Measurements from ENCODE around the gene USP24. TPM values are rescaled to one million over a fixed set of nuclear protein-coding genes. Genes with fewer than 3 reads are reported as not detected.
"Not testable (repeated sequence)": the region's sequence is repeated elsewhere in the genome, so short reads cannot be mapped to it uniquely, and the experiment has no call there.

Gene USP24
- total RNA-seq, 1 experiment from 2014 or later, result 29.9 TPM

GRCh38 chr1:55128418-55128995 lies 86.7 kb downstream of the USP24 start:
- no peak for DNase-seq (ENCODE audit: extremely low read depth, low read depth)

- DNase-seq (ENCODE audit: extremely low read depth, low read depth), result no peak
These were observed 87.3 kb downstream of the USP24 start for GRCh38 chr1:55127827-55128343.

GRCh38 chr1:55124470-55124869 lies 90.7 kb downstream of the USP24 start:
- no peak for DNase-seq (ENCODE audit: extremely low read depth, low read depth)

- DNase-seq (ENCODE audit: extremely low read depth, low read depth), result no peak
These were observed 94.6 kb downstream of the USP24 start for GRCh38 chr1:55120538-55120937.

GRCh38 chr1:55118651-55119329 lies 96.4 kb downstream of the USP24 start:
- no peak for DNase-seq (ENCODE audit: extremely low read depth, low read depth)

- DNase-seq (ENCODE audit: extremely low read depth, low read depth), result no peak
These were observed 97.2 kb downstream of the USP24 start for GRCh38 chr1:55117941-55118340.

GRCh38 chr1:55109005-55109404 lies 106.2 kb downstream of the USP24 start:
- DNase-seq (ENCODE audit: extremely low read depth, low read depth), result not testable (repeated sequence)

- DNase-seq (ENCODE audit: extremely low read depth, low read depth), result no peak
These were observed 108.1 kb downstream of the USP24 start for GRCh38 chr1:55107101-55107500.

GRCh38 chr1:55103891-55104290 lies 111.3 kb downstream of the USP24 start:
- no peak for DNase-seq (ENCODE audit: extremely low read depth, low read depth)

- no peak for DNase-seq (ENCODE audit: extremely low read depth, low read depth)
These were observed 120.1 kb downstream of the USP24 start for GRCh38 chr1:55095095-55095494.

GRCh38 chr1:55092475-55092874 lies 122.7 kb downstream of the USP24 start:
- no peak for DNase-seq (ENCODE audit: extremely low read depth, low read depth)

- DNase-seq (ENCODE audit: extremely low read depth, low read depth), result no peak
These were observed 125.5 kb downstream of the USP24 start for GRCh38 chr1:55089683-55090082.

- DNase-seq (ENCODE audit: extremely low read depth, low read depth), result no peak
These were observed 126.8 kb downstream of the USP24 start for GRCh38 chr1:55088413-55088812.

GRCh38 chr1:55087439-55087838 lies 127.7 kb downstream of the USP24 start:
- DNase-seq (ENCODE audit: extremely low read depth, low read depth), result no peak

GRCh38 chr1:55084257-55084656 lies 130.9 kb downstream of the USP24 start:
- DNase-seq (ENCODE audit: extremely low read depth, low read depth), result no peak

GRCh38 chr1:55081905-55082296 lies 133.3 kb downstream of the USP24 start:
- DNase-seq (ENCODE audit: extremely low read depth, low read depth), result no peak

GRCh38 chr1:55081188-55081904 lies 133.8 kb downstream of the USP24 start:
- DNase-seq (ENCODE audit: extremely low read depth, low read depth), result peak; percentile 7

GRCh38 chr1:55079651-55080050 lies 135.5 kb downstream of the USP24 start:
- no peak for DNase-seq (ENCODE audit: extremely low read depth, low read depth)

- DNase-seq (ENCODE audit: extremely low read depth, low read depth), result no peak
These were observed 136.7 kb downstream of the USP24 start for GRCh38 chr1:55078470-55078869.

- no peak for DNase-seq (ENCODE audit: extremely low read depth, low read depth)
These were observed 138.8 kb downstream of the USP24 start for GRCh38 chr1:55076356-55076755.

GRCh38 chr1:55074455-55074854 lies 140.7 kb downstream of the USP24 start:
- no peak for DNase-seq (ENCODE audit: extremely low read depth, low read depth)
